Measurements from ENCODE around the gene GNGT1.

DNA sequence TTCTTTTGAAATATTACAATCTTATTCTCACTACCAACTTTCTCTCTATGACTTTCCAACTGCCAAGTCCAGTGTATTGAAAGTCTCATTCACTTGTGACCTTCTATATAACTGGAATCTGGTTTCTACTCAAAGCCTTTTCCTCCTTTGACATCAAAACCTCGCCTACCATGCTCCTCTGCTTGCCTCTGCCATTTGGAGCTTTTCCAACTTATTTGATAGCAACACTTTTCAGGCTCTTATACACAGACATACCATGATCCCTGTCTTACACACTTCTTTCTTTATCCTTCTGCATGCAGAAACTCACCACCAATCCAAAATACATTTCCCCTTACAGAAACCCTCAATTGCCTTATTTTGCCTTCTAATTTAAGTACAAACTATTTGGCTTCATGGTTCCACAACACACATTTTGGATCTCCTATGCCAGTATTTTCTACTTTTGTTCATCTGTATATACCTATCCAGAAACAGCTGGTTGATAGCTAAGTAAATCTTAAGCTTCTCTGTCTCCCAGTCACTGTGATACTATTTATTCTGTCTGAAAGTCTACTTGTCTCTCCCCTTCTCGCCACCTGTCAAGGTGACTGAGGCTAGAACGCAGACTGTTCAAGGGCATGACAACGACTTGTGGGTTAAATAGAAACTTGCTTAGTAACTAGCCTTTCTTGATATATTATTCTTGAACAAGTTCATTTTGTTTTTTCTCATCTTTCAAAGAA, 37.6 kb downstream of the GNGT1 start:
- TF ChIP-seq EZH2 (IDR thresholded peaks at IDR 0.05; ENCODE audit: insufficient read depth, poor library complexity, severe bottlenecking): no peak
- TF ChIP-seq EZH2phosphoT487 (IDR thresholded peaks at IDR 0.05; ENCODE audit: insufficient read depth, low read depth): no peak
